ENCODE results near the gene FAM47C. TPM values are rescaled to one million over a fixed set of nuclear protein-coding genes. Genes with fewer than 3 reads are reported as not detected.

FAM47C gene
- not detected in 2 replicates for total RNA-seq

DNA sequence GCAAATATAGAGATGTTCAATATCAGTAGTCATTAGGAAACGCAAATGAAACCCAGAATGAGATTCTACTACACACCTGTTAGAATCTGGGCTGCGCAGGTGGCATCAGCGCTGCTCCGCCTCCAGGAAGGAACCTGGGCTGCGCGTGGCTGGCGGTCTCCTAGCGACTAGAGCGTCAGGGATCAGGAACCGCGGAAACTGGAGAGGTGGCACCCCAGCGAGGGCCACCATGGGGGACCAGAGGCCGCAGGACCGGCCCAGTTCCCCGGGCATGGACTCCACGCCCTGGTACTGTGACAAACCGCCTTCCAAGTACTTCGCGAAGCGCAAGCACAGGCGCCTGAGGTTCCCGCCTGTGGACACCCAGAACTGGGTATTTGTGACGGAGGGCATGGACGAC, at the start of gene FAM47C:
Gene FAM47C (plus strand): TSS at position 185 of the 400 bp plus-strand sequence. CDS start 45 bp downstream, at position 230.

